ELF-1 (cell line): Measurements from ENCODE around the gene KRT16.
"Not testable (repeated sequence)": the region's sequence is repeated elsewhere in the genome, so short reads cannot be mapped to it uniquely, and the experiment has no call there.

Source experiments
- DNase-seq: peaks from one replicate; pipeline ENCODE4 v3.0.0-alpha.2; 2016; ENCODE audit warnings: low read depth, low spot score

Gene KRT16

GRCh38 chr17:41615454-41615853, 2.9 kb upstream of the KRT16 start:
- DNase-seq = peak; percentile 76

- DNase-seq = not testable (repeated sequence)
Measured at GRCh38 chr17:41614767-41615166, 2.2 kb upstream of the KRT16 start.

GRCh38 chr17:41614098-41614497, 1.5 kb upstream of the KRT16 start:
- DNase-seq = no peak

- no peak for DNase-seq
Measured at GRCh38 chr17:41613277-41614082, 913 bp upstream of the KRT16 start.

- no peak for DNase-seq
Measured at GRCh38 chr17:41610965-41611640, 1.5 kb downstream of the KRT16 start.

GRCh38 chr17:41610061-41610517, 2.5 kb downstream of the KRT16 start:
- peak; percentile 82 for DNase-seq

GRCh38 chr17:41606930-41607329, 5.6 kb downstream of the KRT16 start:
- DNase-seq = not testable (repeated sequence)

- no peak for DNase-seq
Measured at GRCh38 chr17:41602524-41602923, 10.0 kb downstream of the KRT16 start.

- DNase-seq = no peak
Measured at GRCh38 chr17:41600318-41600717, 12.2 kb downstream of the KRT16 start.

- DNase-seq = no peak
Measured at GRCh38 chr17:41599680-41600079, 12.9 kb downstream of the KRT16 start.

- no peak for DNase-seq
Measured at GRCh38 chr17:41595585-41595984, 17.0 kb downstream of the KRT16 start.

- no peak for DNase-seq
Measured at GRCh38 chr17:41594363-41594915, 18.1 kb downstream of the KRT16 start.

GRCh38 chr17:41593306-41593981, 19.1 kb downstream of the KRT16 start:
- DNase-seq = no peak

- no peak for DNase-seq
Measured at GRCh38 chr17:41592601-41593305, 19.8 kb downstream of the KRT16 start.

GRCh38 chr17:41589301-41589700, 23.3 kb downstream of the KRT16 start:
- DNase-seq = no peak

- DNase-seq = no peak
Measured at GRCh38 chr17:41588126-41588810, 24.3 kb downstream of the KRT16 start.

- DNase-seq = no peak
Measured at GRCh38 chr17:41586863-41587495, 25.6 kb downstream of the KRT16 start, which contains the start of gene KRT14. KRT14 (minus strand) TSS chr17:41586895; CDS start chr17:41586834, 61 bp downstream.

GRCh38 chr17:41585301-41586056, 27.1 kb downstream of the KRT16 start:
- no peak for DNase-seq

GRCh38 chr17:41584331-41584927, 28.1 kb downstream of the KRT16 start:
- not testable (repeated sequence) for DNase-seq
